Fibroblast of the aortic adventitia (primary cell): ENCODE measurements around the gene GRB7. TPM values are rescaled to one million over a fixed set of nuclear protein-coding genes. Genes with fewer than 3 reads are reported as not detected.
A peak's percentile ranks its signal among the peaks of the same experiment; 100 is the strongest.
"Not testable (repeated sequence)": the region's sequence is repeated elsewhere in the genome, so short reads cannot be mapped to it uniquely, and the experiment has no call there.

ENCODE experiments used
- DNase-seq: peaks from one replicate; pipeline ENCODE4 v3.0.0-alpha.2; 2010; ENCODE audit warnings: low read depth
- H3K4me3 ChIP-seq: 2 replicates; pipeline ENCODE4 v1.5.1; 2011; ENCODE audit warnings: low read depth, mild to moderate bottlenecking, control low read depth, low read length, moderate library complexity
- total RNA-seq: library from RNA; depleted of rRNA; stranded (reverse); fragments of >200 nt; gene quantifications from 2 replicates; pipeline ENCODE4 v1.2.3, GENCODE V29; 2012; ENCODE audit warnings: low replicate concordance
- TF ChIP-seq, protein P1 (sequence below): IDR thresholded peaks from 2 replicates; pipeline ENCODE4 v1.5.1; 2011; ENCODE audit warnings: mild to moderate bottlenecking, low read length, control low read depth, inconsistent platforms; ENCODE audit not compliant: insufficient read depth

The GRB7 gene
- total RNA-seq, 1 donor, result 1.7 TPM

DNA sequence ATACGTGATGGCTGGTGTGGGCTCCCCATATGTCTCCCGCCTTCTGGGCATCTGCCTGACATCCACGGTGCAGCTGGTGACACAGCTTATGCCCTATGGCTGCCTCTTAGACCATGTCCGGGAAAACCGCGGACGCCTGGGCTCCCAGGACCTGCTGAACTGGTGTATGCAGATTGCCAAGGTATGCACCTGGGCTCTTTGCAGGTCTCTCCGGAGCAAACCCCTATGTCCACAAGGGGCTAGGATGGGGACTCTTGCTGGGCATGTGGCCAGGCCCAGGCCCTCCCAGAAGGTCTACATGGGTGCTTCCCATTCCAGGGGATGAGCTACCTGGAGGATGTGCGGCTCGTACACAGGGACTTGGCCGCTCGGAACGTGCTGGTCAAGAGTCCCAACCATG, 13.0 kb upstream of the GRB7 start:
- H3K4me3 ChIP-seq, result no peak overlapping the region
- TF ChIP-seq, protein P1, sequence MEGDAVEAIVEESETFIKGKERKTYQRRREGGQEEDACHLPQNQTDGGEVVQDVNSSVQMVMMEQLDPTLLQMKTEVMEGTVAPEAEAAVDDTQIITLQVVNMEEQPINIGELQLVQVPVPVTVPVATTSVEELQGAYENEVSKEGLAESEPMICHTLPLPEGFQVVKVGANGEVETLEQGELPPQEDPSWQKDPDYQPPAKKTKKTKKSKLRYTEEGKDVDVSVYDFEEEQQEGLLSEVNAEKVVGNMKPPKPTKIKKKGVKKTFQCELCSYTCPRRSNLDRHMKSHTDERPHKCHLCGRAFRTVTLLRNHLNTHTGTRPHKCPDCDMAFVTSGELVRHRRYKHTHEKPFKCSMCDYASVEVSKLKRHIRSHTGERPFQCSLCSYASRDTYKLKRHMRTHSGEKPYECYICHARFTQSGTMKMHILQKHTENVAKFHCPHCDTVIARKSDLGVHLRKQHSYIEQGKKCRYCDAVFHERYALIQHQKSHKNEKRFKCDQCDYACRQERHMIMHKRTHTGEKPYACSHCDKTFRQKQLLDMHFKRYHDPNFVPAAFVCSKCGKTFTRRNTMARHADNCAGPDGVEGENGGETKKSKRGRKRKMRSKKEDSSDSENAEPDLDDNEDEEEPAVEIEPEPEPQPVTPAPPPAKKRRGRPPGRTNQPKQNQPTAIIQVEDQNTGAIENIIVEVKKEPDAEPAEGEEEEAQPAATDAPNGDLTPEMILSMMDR, result no peak
- DNase-seq, result no peak

DNA sequence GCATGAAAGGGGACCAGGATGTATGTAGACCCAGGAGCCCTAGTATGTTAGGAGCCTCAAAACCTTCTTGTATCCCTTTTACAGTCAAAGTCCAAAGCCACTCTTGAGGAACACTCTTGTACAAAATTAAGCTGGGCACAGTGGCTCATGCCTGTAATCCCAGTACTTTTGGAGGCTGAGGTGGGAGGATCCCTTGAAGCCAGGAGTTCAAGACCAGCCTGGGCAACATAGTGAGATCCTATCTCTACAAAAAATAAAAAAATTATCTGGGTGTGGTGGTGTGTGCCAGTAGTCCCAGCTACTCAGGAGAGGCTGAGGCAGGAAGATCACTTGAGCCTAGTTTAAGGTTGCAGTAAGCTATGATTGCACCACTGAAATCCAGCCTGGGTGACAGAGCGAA, 11.8 kb upstream of the GRB7 start:
- DNase-seq, H3K4me3 ChIP-seq: not testable (repeated sequence)

DNA sequence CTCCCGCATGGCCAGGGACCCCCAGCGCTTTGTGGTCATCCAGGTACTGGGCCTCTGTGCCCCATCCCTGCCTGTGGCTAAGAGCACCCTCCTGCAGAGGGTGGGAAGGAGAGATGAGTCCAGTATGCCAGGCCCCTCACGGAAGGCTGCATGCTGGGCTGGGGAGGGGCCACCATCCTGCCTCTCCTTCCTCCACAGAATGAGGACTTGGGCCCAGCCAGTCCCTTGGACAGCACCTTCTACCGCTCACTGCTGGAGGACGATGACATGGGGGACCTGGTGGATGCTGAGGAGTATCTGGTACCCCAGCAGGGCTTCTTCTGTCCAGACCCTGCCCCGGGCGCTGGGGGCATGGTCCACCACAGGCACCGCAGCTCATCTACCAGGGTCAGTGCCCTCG, 11.1 kb upstream of the GRB7 start:
- no peak for DNase-seq
- TF ChIP-seq, protein P1, result no peak
- no peak overlapping the region for H3K4me3 ChIP-seq

DNA sequence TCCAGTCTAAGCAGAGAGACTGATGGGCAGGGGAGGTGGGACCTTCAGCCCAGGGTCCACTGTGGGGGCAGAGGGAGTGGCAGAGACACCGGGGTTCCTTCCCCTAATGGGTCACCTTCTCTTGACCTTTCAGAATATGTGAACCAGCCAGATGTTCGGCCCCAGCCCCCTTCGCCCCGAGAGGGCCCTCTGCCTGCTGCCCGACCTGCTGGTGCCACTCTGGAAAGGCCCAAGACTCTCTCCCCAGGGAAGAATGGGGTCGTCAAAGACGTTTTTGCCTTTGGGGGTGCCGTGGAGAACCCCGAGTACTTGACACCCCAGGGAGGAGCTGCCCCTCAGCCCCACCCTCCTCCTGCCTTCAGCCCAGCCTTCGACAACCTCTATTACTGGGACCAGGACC, 10.2 kb upstream of the GRB7 start:
- no peak overlapping the region for H3K4me3 ChIP-seq
- TF ChIP-seq, protein P1, result no peak
- no peak for DNase-seq

DNA sequence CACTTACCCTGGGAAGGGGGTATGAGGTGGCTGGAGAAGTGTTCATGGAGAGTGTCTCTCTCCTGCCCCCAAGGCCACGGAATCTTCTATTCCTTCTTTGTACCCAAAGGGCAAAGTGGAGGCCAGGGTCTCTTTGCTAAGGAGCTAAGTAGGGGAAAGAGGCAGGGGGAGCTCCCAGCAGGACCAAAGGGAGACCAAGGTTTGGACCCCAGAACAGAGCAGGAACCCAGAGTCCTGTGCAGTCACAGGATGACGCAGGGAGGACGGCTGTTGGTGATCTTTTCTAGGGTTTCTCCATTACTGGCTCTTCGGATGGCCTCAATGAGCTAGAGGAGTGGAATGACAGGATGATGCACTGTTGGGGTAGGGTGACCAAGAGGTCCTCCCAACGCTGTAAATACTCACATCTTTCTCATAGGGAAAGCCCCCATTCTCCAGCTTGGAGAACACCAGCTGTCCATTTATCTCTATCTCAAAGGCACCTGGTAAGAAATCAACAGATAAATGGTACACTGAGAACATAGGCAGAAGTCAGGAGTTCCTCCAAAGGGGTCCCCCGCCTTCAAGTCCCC, 8.4 kb upstream of the GRB7 start:
- DNase-seq, result no peak
- TF ChIP-seq, protein P1, result no peak
- peak overlapping the region; percentile 90 for H3K4me3 ChIP-seq

DNA sequence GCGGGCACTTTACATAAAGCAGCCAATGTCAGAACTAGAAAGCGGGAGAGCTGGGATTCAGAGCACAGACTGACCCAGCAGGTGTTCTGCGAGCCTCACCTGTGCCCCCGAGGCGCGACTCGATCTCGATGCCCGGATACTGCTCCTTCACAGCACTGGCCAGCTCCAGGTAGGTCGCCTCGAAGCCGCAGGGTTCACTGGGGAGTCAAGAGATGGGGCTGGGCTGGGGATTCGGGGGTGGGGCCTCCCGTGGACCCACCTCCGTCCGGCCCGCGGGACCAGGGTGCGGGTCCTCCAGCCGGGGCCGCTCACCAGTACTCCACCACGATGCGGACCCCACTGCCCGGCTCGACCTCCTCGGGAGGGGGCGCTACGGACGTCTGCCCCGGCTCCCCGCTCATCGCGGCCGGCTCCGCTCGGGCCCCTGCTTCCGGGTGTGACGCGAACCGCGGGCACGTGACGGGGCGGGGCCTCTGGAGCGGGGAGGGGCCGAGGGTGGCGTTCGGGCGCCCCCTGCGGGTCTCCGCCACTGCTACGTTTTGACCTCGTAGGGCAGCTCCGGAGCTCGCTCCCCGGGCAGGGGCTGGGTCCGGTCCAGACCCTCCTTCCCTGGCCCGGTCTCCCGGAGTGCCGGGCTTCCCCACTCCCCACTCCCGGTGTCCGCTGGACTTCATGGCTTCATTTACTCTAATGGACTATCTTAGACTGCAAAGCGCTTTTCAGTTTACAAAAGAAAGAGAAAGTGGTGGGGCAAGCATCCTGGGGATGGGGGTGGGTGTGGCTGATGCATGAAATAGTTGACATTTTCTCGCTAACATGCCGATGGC, 7.4 kb upstream of the GRB7 start, which contains the start of gene MIEN1:
TSS of gene MIEN1 (minus strand) at position 438 of the 827 bp plus-strand sequence. CDS start at position 401, 37 bp downstream.
- TF ChIP-seq, protein P1, result peak; percentile 80
- H3K4me3 ChIP-seq, result peak within 1 kb of the TSS; percentile 90
- DNase-seq, result peak; percentile 77

DNA sequence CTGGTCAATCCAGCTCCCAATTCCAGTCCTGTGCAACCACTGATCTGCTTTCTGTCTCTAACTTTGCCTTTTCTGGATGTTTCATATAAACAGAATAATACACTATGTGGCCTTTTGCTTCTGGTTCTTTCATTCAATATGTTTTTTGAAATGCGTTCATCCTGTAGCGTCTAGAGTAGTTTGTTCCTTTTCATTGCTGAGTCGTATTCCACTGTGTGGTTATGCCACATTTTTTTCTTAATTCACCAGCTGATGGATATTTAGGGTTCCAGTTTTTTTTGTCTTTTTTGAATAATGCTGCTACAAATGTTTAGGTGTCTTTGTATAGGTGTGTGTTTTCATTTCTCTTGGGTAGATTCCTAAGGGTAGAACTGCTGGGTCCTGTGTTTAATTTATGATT, 5.2 kb upstream of the GRB7 start:
- DNase-seq, result no peak
- H3K4me3 ChIP-seq, result no peak overlapping the region
- TF ChIP-seq, protein P1, result no peak
